Prostate gland (tissue), 2 donors: Measurements from ENCODE around the gene TIGD3. TPM values are rescaled to one million over a fixed set of nuclear protein-coding genes. Genes with fewer than 3 reads are reported as not detected.

Source experiments
- DNase-seq: peaks from one replicate; pipeline ENCODE4 v3.0.0-alpha.2; 2019; ENCODE audit warnings: low spot score
- H3K27ac ChIP-seq, 2 donors: fragments of 200-600 bp; sonication (generic); 2 replicates each; pipeline ENCODE4 v1.5.1; 2017 to 2019
- H3K27me3 ChIP-seq: fragments of 200-600 bp; sonication (generic); replicated peaks from 2 replicates; pipeline ENCODE4 v1.5.1; 2019; ENCODE audit not compliant: insufficient read depth
- H3K36me3 ChIP-seq, 2 donors: fragments of 200-600 bp; sonication (generic); 1 replicate in 1 of 2; 2 replicates in 1 of 2; pipeline versions ENCODE4 v1.5.1 to v1.8.1; 2017 to 2019
- H3K4me1 ChIP-seq: fragments of 200-600 bp; sonication (generic); replicated peaks from 2 replicates; pipeline ENCODE4 v1.5.1; 2019
- H3K4me3 ChIP-seq, 2 donors: fragments of 200-600 bp; sonication (generic); 2 replicates each; pipeline ENCODE4 v1.5.1; 2017 to 2019
- H3K9me3 ChIP-seq: fragments of 200-600 bp; sonication (generic); 2 replicates; pipeline ENCODE4 v1.5.1; 2017
- POLR2A ChIP-seq: fragments of 450-650 bp; IDR thresholded peaks from one replicate; pipeline ENCODE4 v1.6.1; 2016; ENCODE audit warnings: antibody characterized with exemption, mild to moderate bottlenecking
- POLR2AphosphoS5 ChIP-seq: sonication (generic); formaldehyde crosslinking; IDR thresholded peaks from one replicate; pipeline ENCODE4 v1.6.1; 2017; ENCODE audit warnings: antibody characterized with exemption
- WGBS: methylation state at CpG from one replicate; pipeline ENCODE4 v1.1.5; 2018; 5-methylcytosine and 5-hydroxymethylcytosine counted together
- intact Hi-C: fragments of 100-400 bp; cut with DNase I; formaldehyde crosslinking; loops from one replicate; pipeline ENCODE4 v1.14.2; 2022
- total RNA-seq, 2 donors: library from RNA; depleted of rRNA; stranded (reverse); fragments of >200 nt; gene quantifications; one replicate each; pipeline ENCODE4 v1.1.0, GENCODE V29; 2016
- TF ChIP-seq, protein P1 (sequence below), 4 experiments: fragments of 200-600 bp in 2 of 4; fragments of 450-650 bp in 2 of 4; sonication (generic) in 2 of 4; IDR thresholded peaks; 1 replicate in 3 of 4; 2 replicates in 1 of 4; pipeline ENCODE4 v1.5.1; 2016 to 2019; ENCODE audit warnings: antibody characterized with exemption in 4 of 4, mild to moderate bottlenecking in 2 of 4, moderate library complexity in 2 of 4

Gene TIGD3
- total RNA-seq, 2 donors from 2014 or later, result 0.27 to 4.7 TPM

DNA sequence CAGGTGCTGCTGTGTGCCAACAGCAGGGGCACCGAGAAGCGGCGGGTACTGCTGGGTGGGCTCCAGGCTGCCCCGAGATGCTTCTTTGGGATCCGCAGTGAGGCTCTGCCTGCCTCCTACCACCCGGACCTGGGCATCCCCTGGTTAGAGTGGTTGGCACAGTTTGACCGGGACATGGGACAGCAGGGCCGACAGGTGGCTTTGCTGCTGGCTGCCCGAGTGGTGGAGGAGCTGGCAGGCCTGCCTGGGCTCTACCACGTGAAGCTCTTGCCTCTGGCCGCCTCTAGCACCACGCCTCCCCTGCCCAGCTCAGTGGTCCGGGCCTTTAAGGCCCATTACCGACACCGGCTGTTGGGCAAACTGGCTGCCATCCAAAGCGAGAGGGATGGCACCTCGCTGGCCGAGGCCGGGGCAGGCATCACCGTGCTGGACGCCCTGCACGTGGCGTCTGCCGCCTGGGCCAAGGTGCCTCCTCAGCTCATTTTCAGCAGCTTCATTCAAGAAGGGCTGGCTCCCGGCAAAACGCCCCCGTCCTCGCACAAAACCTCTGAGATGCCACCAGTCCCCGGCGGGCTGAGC is 1.9 kb downstream of the TIGD3 start:
- Histone ChIP-seq H3K9me3 (no peaks in the 10 kb centered on the region), H3K4me3 (no peak overlapping the region), H3K4me1 (peaks cover 5% of the 10 kb centered on the region), H3K36me3 (peaks cover 5 to 10% of the 10 kb centered on the region in 2 donors), H3K27me3 (no peaks in the 10 kb centered on the region), H3K27ac (no peak overlapping the region)
- intact Hi-C loops, result no loop called here
- TF ChIP-seq, protein P1, sequence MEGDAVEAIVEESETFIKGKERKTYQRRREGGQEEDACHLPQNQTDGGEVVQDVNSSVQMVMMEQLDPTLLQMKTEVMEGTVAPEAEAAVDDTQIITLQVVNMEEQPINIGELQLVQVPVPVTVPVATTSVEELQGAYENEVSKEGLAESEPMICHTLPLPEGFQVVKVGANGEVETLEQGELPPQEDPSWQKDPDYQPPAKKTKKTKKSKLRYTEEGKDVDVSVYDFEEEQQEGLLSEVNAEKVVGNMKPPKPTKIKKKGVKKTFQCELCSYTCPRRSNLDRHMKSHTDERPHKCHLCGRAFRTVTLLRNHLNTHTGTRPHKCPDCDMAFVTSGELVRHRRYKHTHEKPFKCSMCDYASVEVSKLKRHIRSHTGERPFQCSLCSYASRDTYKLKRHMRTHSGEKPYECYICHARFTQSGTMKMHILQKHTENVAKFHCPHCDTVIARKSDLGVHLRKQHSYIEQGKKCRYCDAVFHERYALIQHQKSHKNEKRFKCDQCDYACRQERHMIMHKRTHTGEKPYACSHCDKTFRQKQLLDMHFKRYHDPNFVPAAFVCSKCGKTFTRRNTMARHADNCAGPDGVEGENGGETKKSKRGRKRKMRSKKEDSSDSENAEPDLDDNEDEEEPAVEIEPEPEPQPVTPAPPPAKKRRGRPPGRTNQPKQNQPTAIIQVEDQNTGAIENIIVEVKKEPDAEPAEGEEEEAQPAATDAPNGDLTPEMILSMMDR (IDR thresholded peaks at IDR 0.05), result no peak
- no peak for TF ChIP-seq POLR2A
- TF ChIP-seq POLR2AphosphoS5, result no peak
- no peak for DNase-seq
- 87% methylated on average over 30 of the region's 30 CpGs for WGBS

DNA sequence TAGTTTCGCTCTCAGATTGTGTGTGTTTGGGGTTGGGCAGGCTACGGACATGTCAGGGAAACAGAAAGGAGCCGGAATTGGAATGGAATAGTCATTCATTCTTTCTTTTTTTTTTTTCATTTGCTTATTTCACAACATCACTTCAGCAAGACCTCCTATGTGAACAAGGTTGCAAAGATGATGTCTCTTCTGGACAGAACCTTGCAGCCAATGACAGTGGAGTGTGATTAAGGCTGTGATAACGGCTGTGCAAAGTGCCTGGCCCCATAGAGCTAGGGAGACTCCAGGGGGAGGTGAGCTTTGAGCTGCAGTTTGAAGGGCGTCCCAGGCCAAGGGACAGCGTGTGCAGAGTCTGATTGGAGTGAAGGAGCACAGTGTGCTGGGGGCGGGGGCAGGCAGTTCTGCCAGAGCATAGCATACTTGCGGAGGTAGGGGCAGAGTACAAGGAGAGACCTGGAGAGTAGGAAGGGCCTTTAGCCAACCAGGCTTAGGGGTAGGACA is 3.4 kb downstream of the TIGD3 start:
- Histone ChIP-seq H3K27me3 (no peaks in the 10 kb centered on the region), H3K4me3 (no peak overlapping the region), H3K9me3 (no peaks in the 10 kb centered on the region), H3K4me1 (peaks cover 5% of the 10 kb centered on the region), H3K27ac (no peak overlapping the region), H3K36me3 (no peaks in the 10 kb centered on the region)
- DNase-seq, result no peak
- intact Hi-C loops, result no loop called here
- WGBS, result 75% methylated on average over 8 of the region's 8 CpGs
- TF ChIP-seq POLR2AphosphoS5 (no peak), POLR2A (no peak)
- TF ChIP-seq, protein P1 (IDR thresholded peaks at IDR 0.05), result no peak

DNA sequence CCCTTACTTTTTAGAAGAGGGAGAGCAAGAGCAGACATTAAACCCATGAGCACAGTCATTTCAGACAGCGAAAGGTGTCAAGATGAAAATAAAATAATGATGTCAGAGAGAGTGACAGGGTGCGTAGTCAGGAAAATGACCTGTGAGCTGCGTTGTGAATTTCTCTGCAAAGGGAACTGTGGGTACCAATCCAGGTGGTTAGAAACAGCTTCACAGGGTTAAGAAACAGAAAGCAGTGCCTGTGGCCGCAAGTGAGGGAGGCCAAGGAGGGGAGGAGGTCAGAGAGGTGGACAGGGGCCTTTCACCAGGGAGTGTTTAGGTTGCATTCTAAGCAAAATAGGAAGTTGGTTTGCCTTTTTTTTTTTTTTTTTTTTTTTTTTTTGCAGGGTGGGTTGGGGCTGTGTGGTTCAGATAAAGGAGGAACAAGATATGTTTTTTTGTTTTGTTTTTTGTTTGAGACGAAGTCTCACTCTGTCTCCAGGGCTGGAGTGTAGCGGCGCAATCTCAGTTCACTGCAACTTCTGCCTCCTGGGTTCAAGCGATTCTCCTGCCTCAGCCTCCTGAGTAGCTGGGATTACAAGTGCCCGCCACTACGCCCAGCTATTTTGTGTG is 7.9 kb downstream of the TIGD3 start:
- no peak for TF ChIP-seq POLR2A
- no peak for TF ChIP-seq POLR2AphosphoS5
- TF ChIP-seq, protein P1 (IDR thresholded peaks at IDR 0.05), result no peak
- DNase-seq, result no peak
- Histone ChIP-seq H3K4me3 (no peak overlapping the region), H3K4me1 (peaks cover 6% of the 10 kb centered on the region), H3K27me3 (no peaks in the 10 kb centered on the region), H3K27ac (no peak overlapping the region), H3K9me3 (no peaks in the 10 kb centered on the region), H3K36me3 (no peaks in the 10 kb centered on the region)
- 91% methylated on average over 10 of the region's 10 CpGs for WGBS
- intact Hi-C loops, result loop anchor here (10.0 kb wide), 1 partner anchor 52 kb away; no protein-coding TSS in a partner anchor

DNA sequence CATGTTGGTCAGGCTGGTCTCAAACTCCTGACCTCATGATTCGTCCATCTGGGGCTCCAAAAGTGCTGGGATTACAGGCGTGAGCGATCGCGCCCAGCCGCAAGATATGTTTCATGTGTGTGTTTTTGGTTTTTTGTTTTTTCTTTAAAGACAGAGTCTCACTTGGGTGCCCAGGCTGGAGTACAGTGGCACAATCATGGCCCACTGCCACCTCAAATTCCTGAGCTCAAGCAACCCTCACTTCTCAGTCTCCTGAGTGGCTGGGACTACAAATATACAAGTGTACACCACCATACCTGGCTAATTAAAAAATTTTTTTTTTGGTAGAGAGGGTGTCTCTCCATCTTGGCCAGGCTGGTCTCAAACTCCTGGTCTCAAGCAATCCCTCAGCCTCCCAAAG is 8.4 kb downstream of the TIGD3 start:
- no peaks in the 10 kb centered on the region for H3K27me3 ChIP-seq
- no peak overlapping the region for H3K27ac ChIP-seq
- TF ChIP-seq POLR2A (no peak), POLR2AphosphoS5 (no peak)
- TF ChIP-seq, protein P1 (IDR thresholded peaks at IDR 0.05), result no peak
- peaks cover 6% of the 10 kb centered on the region for H3K4me1 ChIP-seq
- WGBS, result 88% methylated on average over 6 of the region's 6 CpGs
- no peaks in the 10 kb centered on the region for H3K36me3 ChIP-seq
- H3K4me3 ChIP-seq, result no peak overlapping the region
- no peak for DNase-seq
- intact Hi-C loops, result loop anchor here (10.0 kb wide), 1 partner anchor 52 kb away; no protein-coding TSS in a partner anchor
- no peaks in the 10 kb centered on the region for H3K9me3 ChIP-seq
